Fibroblast of lung (primary cell): ENCODE data around the gene THEMIS2. TPM values are rescaled to one million over a fixed set of nuclear protein-coding genes. Genes with fewer than 3 reads are reported as not detected.
A peak's percentile ranks its signal among the peaks of the same experiment; 100 is the strongest.

Source experiments
- DNase-seq, 2 donors: peaks; one replicate each; pipeline versions ENCODE4 v3.0.0 to v3.0.0-alpha.2; 2010; ENCODE audit warnings: low read depth in 2 of 2
- H2AFZ ChIP-seq: 2 replicates; pipeline ENCODE4 v1.5.1; 2012; ENCODE audit warnings: low read length, control low read depth, inconsistent platforms
- H3K27ac ChIP-seq: 2 replicates; pipeline ENCODE4 v1.5.1; 2011; ENCODE audit warnings: low read length, control low read depth; ENCODE audit not compliant: insufficient read depth
- H3K27me3 ChIP-seq: 2 replicates; pipeline ENCODE4 v1.5.1; 2011; ENCODE audit warnings: mild to moderate bottlenecking, low read length; ENCODE audit not compliant: control insufficient read depth, insufficient read depth
- H3K36me3 ChIP-seq: 2 replicates; pipeline ENCODE4 v1.5.1; 2011; ENCODE audit warnings: low read length; ENCODE audit not compliant: control insufficient read depth, insufficient read depth
- H3K4me1 ChIP-seq: 2 replicates; pipeline ENCODE4 v1.5.1; 2011; ENCODE audit warnings: low read length; ENCODE audit not compliant: control insufficient read depth, insufficient read depth; ENCODE audit errors: extremely low read depth
- H3K4me2 ChIP-seq: 2 replicates; pipeline ENCODE4 v1.5.1; 2011; ENCODE audit warnings: low read length, control low read depth; ENCODE audit not compliant: insufficient read depth; ENCODE audit errors: extremely low read depth
- H3K4me3 ChIP-seq, 4 experiments: fragments of 200-600 bp in 1 of 4; sonication (generic) in 1 of 4; replicated peaks in 1 of 4; 2 replicates each; pipeline ENCODE4 v1.5.1; 2011 to 2016; ENCODE audit warnings: low read length in 4 of 4, low read depth in 3 of 4, mild to moderate bottlenecking in 3 of 4, control low read depth in 2 of 4, inconsistent platforms in 1 of 4, mixed read lengths in 1 of 4; ENCODE audit not compliant: insufficient read depth in 1 of 4; ENCODE audit errors: control extremely low read depth in 1 of 4
- H3K79me2 ChIP-seq: 2 replicates; pipeline ENCODE4 v1.5.1; 2012; ENCODE audit warnings: mild to moderate bottlenecking, low read length, inconsistent platforms; ENCODE audit not compliant: control insufficient read depth, insufficient read depth
- H3K9ac ChIP-seq: 2 replicates; pipeline ENCODE4 v1.5.1; 2011; ENCODE audit warnings: mild to moderate bottlenecking, low read length, control low read depth; ENCODE audit not compliant: insufficient read depth
- H3K9me3 ChIP-seq: 2 replicates; pipeline ENCODE4 v1.5.1; 2012; ENCODE audit warnings: low read depth, low read length; ENCODE audit not compliant: control insufficient read depth, insufficient read depth
- H4K20me1 ChIP-seq: 2 replicates; pipeline ENCODE4 v1.5.1; 2011; ENCODE audit warnings: low read length; ENCODE audit not compliant: control insufficient read depth, insufficient read depth; ENCODE audit errors: extremely low read depth
- CTCF ChIP-seq, 2 donors: IDR thresholded peaks in 1 of 2; conservative IDR thresholded peaks in 1 of 2; 1 replicate in 1 of 2; 2 replicates in 1 of 2; pipeline ENCODE4 v1.5.1; 2011 to 2012; ENCODE audit warnings: low read length in 2 of 2, control low read depth in 1 of 2, inconsistent platforms in 1 of 2, low read depth in 1 of 2, mild to moderate bottlenecking in 1 of 2
- EZH2 ChIP-seq: IDR thresholded peaks from 2 replicates; pipeline ENCODE4 v1.5.1; 2012; ENCODE audit warnings: low read length, control low read depth, mild to moderate bottlenecking; ENCODE audit errors: missing control alignments
- polyA plus RNA-seq, 2 donors: library from polyadenylated mRNA; depleted of rRNA in 1 of 2; stranded (reverse) in 1 of 2; unstranded in 1 of 2; fragments of >200 nt; gene quantifications; 2 replicates each; pipeline ENCODE4 v1.2.1, GENCODE V29; 2011 to 2012; ENCODE audit warnings: missing spikeins in 1 of 2
- total RNA-seq: library from RNA; depleted of rRNA; stranded (reverse); fragments of >200 nt; gene quantifications from 2 replicates; pipeline ENCODE4 v1.2.1, GENCODE V29; 2014

THEMIS2 gene
- total and polyA plus RNA-seq, 2 donors (not counting 1 experiment from before 2014, with no cell fraction given) = 4.0 to 43.6 TPM

- Histone ChIP-seq H3K27me3 (no peaks in the 10 kb centered on the region), H3K36me3 (no peaks in the 10 kb centered on the region), H3K27ac (peak within 1 kb of the TSS; percentile 95), H3K9ac (peak within 1 kb of the TSS; percentile 93), H3K9me3 (no peaks in the 10 kb centered on the region), H3K4me3 (peak within 1 kb of the TSS; percentile 76 to 91 (median 88)), H3K4me2 (peak within 1 kb of the TSS; percentile 88), H2AFZ (peak within 1 kb of the TSS; percentile 97), H4K20me1 (peaks cover 3% of the 10 kb centered on the region), H3K79me2 (peaks cover 51% of the 10 kb centered on the region), H3K4me1 (peaks cover 8% of the 10 kb centered on the region)
- peak; percentile 95 to 96 for DNase-seq
- no peak for TF ChIP-seq CTCF (conservative IDR thresholded peaks at IDR 0.05 in 1 of 2, IDR thresholded peaks at IDR 0.05 in 1 of 2; ENCODE audit: low read depth in 1 of 2, low read length in 2 of 2)
- no peak for TF ChIP-seq EZH2
Observed at GRCh38 chr1:27830621-27831440, 41.5 kb upstream of the THEMIS2 start, which contains the start of gene PPP1R8. Gene PPP1R8 (plus strand): TSS chr1:27830782. CDS start chr1:27830836, 54 bp downstream.

GRCh38 chr1:27831568-27832410, 40.6 kb upstream of the THEMIS2 start:
- no peak for TF ChIP-seq CTCF (conservative IDR thresholded peaks at IDR 0.05 in 1 of 2, IDR thresholded peaks at IDR 0.05 in 1 of 2; ENCODE audit: low read depth in 1 of 2, low read length in 2 of 2)
- no peak for TF ChIP-seq EZH2
- Histone ChIP-seq H3K9me3 (no peaks in the 10 kb centered on the region), H3K4me3 (peak overlapping the region; percentile 76 to 91 (median 88)), H3K27ac (peak overlapping the region; percentile 95), H4K20me1 (peaks cover 3% of the 10 kb centered on the region), H3K9ac (peak overlapping the region; percentile 93), H2AFZ (no peak overlapping the region), H3K79me2 (peaks cover 56% of the 10 kb centered on the region), H3K36me3 (no peaks in the 10 kb centered on the region), H3K4me1 (peaks cover 8% of the 10 kb centered on the region), H3K4me2 (peak overlapping the region; percentile 88), H3K27me3 (no peaks in the 10 kb centered on the region)
- peak in 1 of 2 donors; percentile 13 for DNase-seq

GRCh38 chr1:27832762-27833161, 39.6 kb upstream of the THEMIS2 start:
- Histone ChIP-seq H2AFZ (no peak overlapping the region), H3K27ac (peak overlapping the region; percentile 32), H3K4me2 (peak overlapping the region; percentile 88), H3K9ac (no peak overlapping the region), H3K79me2 (peaks cover 58% of the 10 kb centered on the region), H3K9me3 (no peaks in the 10 kb centered on the region), H3K4me3 (peak overlapping the region in 2 of 4 experiments; percentile 4 to 90), H3K27me3 (no peaks in the 10 kb centered on the region), H3K36me3 (no peaks in the 10 kb centered on the region), H4K20me1 (peaks cover 3% of the 10 kb centered on the region), H3K4me1 (peaks cover 8% of the 10 kb centered on the region)
- TF ChIP-seq CTCF (conservative IDR thresholded peaks at IDR 0.05 in 1 of 2, IDR thresholded peaks at IDR 0.05 in 1 of 2; ENCODE audit: low read depth in 1 of 2, low read length in 2 of 2) (no peak), EZH2 (no peak)
- DNase-seq = peak in 1 of 2 donors; percentile 85
